Body of pancreas (tissue), 4 donors: ENCODE data around the gene PYGO2.

Experiments used
- POLR2A ChIP-seq, 3 donors: fragments of 450-650 bp; IDR thresholded peaks; one replicate each; pipeline ENCODE4 v1.6.1; 2016; ENCODE audit warnings: antibody characterized with exemption in 3 of 3, mild to moderate bottlenecking in 2 of 3
- TF ChIP-seq, protein P1 (sequence below), 7 experiments: fragments of 450-650 bp in 4 of 7; fragments of 200-600 bp in 3 of 7; sonication (generic) in 3 of 7; IDR thresholded peaks; one replicate each; pipeline ENCODE4 v1.5.1; 2016 to 2019; ENCODE audit warnings: antibody characterized with exemption in 7 of 7

DNA sequence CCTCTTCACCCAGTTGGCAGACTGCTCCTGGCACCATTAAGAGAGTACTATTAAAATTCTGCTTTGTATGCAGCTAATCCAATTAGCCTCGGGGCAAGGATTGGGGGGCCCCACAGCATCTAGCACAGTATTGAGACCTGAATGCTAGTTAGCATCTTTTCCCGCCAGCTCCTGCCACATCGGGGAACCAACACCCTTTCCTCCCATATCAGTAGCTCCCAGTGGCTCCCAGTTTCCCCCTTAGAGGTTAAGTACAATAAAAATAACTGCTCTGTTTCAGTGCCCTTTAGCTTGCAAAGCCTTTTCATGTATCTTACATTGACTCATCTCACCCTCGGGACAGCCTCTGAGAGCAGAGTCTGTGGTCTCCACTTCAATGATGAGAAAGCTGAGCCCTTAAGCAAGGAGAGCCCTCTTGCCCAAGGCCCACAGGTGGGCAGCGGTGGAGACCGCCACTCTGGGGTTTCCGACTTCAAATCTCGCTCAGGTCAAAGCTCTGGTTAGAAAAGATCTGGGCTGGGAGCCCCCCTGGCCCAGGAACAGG is 20.9 kb downstream of the PYGO2 start:
- TF ChIP-seq POLR2A (IDR thresholded peaks at IDR 0.05), result no peak
- TF ChIP-seq, protein P1, sequence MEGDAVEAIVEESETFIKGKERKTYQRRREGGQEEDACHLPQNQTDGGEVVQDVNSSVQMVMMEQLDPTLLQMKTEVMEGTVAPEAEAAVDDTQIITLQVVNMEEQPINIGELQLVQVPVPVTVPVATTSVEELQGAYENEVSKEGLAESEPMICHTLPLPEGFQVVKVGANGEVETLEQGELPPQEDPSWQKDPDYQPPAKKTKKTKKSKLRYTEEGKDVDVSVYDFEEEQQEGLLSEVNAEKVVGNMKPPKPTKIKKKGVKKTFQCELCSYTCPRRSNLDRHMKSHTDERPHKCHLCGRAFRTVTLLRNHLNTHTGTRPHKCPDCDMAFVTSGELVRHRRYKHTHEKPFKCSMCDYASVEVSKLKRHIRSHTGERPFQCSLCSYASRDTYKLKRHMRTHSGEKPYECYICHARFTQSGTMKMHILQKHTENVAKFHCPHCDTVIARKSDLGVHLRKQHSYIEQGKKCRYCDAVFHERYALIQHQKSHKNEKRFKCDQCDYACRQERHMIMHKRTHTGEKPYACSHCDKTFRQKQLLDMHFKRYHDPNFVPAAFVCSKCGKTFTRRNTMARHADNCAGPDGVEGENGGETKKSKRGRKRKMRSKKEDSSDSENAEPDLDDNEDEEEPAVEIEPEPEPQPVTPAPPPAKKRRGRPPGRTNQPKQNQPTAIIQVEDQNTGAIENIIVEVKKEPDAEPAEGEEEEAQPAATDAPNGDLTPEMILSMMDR (IDR thresholded peaks at IDR 0.05), result no peak
